ES-I3 (cell line): ENCODE measurements around the gene ATP6V1C2.

Experiments used
- H3K36me3 ChIP-seq: 2 replicates; pipeline ENCODE4 v1.6.1; 2013; ENCODE audit warnings: mild to moderate bottlenecking, low read length, control low read depth, moderate library complexity; ENCODE audit not compliant: insufficient read depth
- H3K4me1 ChIP-seq: 2 replicates; pipeline ENCODE4 v1.6.1; 2013; ENCODE audit warnings: mild to moderate bottlenecking, control low read depth, low read length; ENCODE audit not compliant: insufficient read depth
- H3K9ac ChIP-seq: 2 replicates; pipeline ENCODE4 v1.6.1; 2013; ENCODE audit warnings: low read depth, mild to moderate bottlenecking, low read length, moderate library complexity
- H3K9me3 ChIP-seq: 2 replicates; pipeline ENCODE4 v1.6.1; 2013; ENCODE audit warnings: mild to moderate bottlenecking, low read length, moderate library complexity; ENCODE audit not compliant: control insufficient read depth, insufficient read depth

Gene ATP6V1C2

DNA sequence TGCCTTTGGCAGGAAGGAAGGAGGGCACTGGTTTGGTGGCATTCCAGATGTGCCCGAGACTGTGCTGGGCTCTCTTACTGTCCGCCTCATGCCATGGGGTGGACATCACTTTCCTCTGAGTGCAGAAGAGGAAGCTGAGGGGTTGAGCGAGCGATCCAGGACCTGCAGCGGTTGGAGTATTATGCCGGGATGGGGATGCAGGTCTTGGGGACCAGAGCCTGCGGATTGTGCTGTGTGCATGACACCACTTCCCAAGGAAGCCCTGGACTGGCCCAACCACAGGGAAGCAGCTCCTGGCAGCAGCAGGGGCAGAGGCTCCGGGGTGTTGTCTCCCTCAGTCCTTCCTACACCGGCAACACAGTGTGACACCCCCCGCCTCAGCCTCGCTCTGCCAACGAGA is 44.5 kb downstream of the ATP6V1C2 start:
- Histone ChIP-seq H3K9me3 (no peaks in the 10 kb centered on the region), H3K9ac (no peak overlapping the region), H3K4me1 (0 out of 2 replicates have a peak, but pooled peaks cover 4% of the 10 kb centered on the region), H3K36me3 (no peaks in the 10 kb centered on the region)

DNA sequence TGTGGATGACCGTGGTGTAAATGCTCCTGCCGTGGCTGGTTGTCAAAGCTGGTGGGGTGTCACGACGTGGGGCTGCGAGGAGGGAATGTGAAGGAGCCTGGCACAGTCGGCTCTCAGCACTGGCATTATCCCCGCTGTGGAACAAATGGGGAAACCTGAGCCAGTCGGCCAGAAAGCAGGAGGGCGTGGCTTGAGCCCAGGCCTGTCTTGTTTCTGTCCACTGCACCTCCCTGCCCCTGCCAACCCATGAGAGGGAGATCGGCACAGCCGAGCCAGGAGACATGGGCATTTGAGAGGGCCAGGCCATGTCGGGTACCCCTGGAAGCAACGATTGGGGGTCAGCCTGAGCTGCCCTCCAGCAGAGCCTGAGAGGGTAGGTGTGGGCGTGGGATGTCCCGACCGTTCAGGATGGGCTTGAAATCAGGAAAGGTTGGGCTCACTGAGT is 46.7 kb downstream of the ATP6V1C2 start:
- Histone ChIP-seq H3K4me1 (no peaks in the 10 kb centered on the region), H3K9me3 (no peaks in the 10 kb centered on the region), H3K9ac (no peak overlapping the region), H3K36me3 (no peaks in the 10 kb centered on the region)

DNA sequence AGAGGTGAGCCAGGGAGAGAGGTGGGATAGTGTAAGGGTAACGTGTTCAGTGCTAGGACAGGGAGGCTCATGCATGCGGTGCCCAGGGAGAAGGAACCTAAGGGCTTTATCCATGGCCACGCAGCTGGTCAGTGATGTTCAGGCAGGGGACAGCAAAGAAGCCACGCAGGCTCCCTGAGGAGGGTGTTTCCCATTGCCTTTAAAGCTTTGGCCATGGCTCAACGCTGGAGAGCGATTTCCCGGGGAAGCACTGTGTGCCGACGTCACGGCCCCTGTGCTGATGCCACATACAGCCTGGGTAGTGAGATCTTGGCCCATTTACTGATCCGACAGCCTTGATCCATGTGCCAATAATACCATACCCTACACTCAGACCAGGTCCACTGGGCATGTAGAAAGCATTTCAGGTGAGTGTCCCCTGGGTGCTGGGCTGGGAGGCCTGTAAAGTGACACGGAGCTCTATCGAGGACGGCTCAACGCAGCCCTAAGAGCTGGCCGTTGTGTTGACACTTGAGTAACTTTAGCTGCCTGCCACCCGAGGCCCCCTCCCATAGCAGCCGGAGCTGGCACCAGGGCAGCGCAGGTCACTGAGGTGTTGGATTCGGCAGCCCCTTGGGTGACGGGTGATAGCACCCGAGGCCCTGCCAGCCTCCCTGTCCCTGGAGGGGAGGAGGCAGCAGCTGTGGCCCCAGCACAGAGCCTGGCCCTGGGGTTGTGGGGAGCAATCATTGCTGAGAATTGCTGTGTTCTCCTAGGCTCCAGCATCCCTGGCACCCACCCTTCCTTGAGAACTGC is 49.7 kb downstream of the ATP6V1C2 start:
- Histone ChIP-seq H3K9ac (no peak overlapping the region), H3K9me3 (no peaks in the 10 kb centered on the region), H3K4me1 (no peaks in the 10 kb centered on the region; the same call in 1 of the 2 replicates), H3K36me3 (no peaks in the 10 kb centered on the region; the same call in 1 of the 2 replicates)

DNA sequence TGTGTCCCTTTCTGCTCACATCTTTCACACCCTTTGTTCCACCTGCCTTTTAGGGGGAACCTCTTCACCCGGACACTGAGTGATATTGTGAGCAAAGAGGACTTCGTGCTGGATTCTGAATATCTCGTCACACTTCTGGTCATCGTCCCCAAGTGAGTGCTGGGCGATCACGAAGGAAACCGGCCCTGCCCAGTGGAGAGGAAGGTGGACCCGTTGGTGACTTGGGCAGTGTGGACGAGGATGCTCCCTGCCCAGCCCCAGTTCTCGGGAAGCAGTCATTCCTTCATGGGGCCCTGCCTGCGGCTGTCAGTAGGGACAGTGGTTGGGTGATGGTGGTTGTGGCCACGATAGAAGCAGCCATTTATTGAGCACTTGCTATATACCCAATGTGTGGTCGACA is 50.4 kb downstream of the ATP6V1C2 start:
- Histone ChIP-seq H3K36me3 (no peaks in the 10 kb centered on the region; the same call in 1 of the 2 replicates), H3K9me3 (no peaks in the 10 kb centered on the region), H3K9ac (no peak overlapping the region), H3K4me1 (no peaks in the 10 kb centered on the region; the same call in 1 of the 2 replicates)

DNA sequence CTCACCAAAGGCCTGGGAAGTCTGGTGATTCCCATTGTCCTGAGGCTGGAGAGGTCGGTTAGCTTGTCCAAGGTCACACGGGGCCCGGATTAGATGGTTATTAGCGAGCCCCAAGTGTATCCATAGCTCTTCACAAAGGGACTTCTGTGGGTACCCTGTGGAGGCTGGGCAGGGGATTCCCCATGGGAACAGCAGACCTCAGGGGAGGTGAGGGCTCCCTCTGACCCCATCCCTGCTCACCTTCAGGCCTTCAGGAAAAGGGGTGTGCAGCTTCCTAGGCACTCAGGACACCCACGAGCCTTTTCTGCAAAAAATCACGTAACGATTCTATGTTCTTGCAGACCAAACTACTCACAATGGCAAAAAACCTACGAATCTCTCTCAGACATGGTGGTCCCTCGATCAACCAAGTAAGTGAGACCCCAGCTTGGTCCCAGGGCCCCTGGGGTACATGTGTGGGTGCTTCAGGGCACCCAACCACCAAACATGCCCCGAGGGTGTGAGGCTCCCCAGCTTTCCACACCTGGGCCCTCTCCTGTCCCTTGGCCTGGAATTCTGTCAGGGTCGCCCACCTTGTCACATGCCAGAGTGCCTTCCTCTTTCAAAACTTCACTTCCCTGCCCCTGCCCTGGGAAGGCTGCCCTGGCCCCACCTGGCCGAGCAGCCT is 50.9 kb downstream of the ATP6V1C2 start:
- no peaks in the 10 kb centered on the region; the same call in 1 of the 2 replicates for H3K4me1 ChIP-seq
- no peaks in the 10 kb centered on the region for H3K9me3 ChIP-seq
- peaks cover 1% of the 10 kb centered on the region; the same call in 1 of the 2 replicates for H3K36me3 ChIP-seq
- H3K9ac ChIP-seq = no peak overlapping the region

DNA sequence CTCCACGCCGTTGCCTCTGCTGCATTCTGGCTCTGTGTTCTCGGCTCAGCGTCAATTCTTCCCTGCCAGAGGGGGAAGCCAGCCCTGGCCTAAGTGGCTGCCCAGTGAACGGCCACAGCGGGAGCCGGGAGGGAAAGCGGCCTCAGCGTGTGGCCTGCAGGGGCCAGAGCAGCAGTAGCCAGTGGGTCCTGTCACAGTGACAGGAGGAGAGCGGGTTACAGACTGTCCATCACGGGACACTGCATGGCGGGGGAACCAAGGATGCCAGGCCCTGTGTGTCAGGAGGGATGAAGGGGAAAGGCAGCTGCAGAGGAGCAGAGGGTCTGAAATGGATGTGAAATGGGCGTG is 51.4 kb downstream of the ATP6V1C2 start:
- H3K36me3 ChIP-seq = peaks cover 4% of the 10 kb centered on the region; the same call in 1 of the 2 replicates
- no peaks in the 10 kb centered on the region; the same call in 1 of the 2 replicates for H3K4me1 ChIP-seq
- no peaks in the 10 kb centered on the region for H3K9me3 ChIP-seq
- H3K9ac ChIP-seq = no peak overlapping the region

DNA sequence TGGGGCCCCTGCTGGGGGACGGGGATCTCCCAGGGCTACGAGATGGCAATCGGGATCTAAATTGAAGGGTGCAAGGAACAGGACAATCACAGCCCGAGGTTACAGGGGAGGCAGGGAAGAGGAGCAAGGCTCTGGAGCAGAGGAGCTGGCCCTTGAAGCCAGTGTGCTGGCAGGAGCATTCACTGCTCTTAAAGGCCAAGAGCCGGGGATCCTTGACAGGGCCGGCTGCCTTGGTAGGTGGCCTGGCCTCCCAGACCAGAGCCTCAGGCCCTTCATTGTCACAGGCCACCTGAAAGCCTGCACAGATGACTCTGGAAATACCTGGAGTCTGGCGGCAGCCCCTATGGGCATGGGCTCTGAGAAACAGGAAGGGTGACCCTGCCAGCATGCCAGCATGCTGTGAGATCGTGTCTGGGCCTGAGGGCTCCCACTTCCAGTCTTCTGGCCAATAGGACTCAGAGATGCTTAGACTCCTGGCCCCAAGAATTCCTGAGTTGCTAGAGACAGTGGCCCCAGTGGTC is 52.5 kb downstream of the ATP6V1C2 start:
- H3K9me3 ChIP-seq = no peaks in the 10 kb centered on the region
- H3K36me3 ChIP-seq = peaks cover 4% of the 10 kb centered on the region; the same call in 1 of the 2 replicates
- H3K9ac ChIP-seq = no peak overlapping the region
- no peaks in the 10 kb centered on the region; the same call in 1 of the 2 replicates for H3K4me1 ChIP-seq

DNA sequence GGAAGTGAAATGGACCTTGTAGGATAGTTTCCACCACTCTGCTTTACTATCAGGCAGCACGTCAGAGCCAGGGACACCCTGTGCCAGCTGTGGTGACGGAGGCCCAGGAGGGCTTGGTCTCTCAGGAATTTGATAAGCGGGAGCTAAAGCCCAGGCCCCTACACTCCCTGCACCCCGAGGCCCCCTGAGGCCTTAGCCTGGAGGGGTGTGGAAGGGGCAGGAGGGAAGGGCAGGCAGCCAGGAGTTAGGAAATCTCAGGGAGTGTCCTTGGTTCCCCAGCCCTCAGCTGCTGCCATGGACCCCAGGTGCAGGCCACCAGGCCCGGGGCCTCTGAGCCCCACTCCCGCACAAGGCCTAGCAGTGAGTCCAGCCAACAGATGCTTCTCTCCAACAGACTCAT is 53.0 kb downstream of the ATP6V1C2 start:
- H3K9me3 ChIP-seq = no peaks in the 10 kb centered on the region
- no peak overlapping the region for H3K9ac ChIP-seq
- no peaks in the 10 kb centered on the region; the same call in 1 of the 2 replicates for H3K4me1 ChIP-seq
- peaks cover 4% of the 10 kb centered on the region; the same call in 1 of the 2 replicates for H3K36me3 ChIP-seq

DNA sequence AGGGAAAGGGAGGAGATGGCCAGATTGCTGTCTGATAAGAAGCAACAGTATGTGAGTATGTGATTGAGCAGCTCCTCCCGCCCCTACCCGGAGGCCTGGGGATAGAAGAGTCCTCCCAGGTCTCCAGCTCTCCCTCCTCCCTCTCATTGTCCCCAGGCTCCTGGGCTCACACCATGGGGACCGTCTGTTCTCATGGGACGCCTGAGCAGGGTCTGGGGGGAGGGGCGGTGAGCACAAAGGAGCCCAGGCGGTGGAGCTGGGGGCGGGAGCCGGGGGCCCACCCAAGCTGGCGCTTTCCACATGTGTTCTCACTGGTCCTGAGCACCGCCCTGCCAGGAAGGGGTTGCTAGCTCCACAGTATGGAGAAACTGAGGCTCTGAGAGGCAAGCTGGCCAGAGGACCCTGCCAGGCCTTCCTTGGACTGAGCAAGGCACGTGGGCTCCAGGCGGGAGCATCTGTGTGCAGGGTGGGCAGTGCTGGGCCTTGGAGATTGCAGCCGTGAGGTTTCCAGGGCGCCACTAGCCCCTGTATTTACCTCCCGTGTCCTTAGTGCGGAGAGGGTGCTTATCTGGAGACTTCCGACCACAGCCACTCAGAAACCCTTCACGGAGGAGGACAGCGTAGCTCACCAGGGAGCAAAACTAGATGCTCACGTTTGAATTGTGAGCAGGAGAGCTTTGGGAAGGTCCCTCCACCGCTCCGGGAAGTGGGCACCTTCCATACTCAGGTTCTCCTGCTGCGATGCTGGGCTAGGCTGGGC is 53.8 kb downstream of the ATP6V1C2 start:
- no peak overlapping the region for H3K9ac ChIP-seq
- no peaks in the 10 kb centered on the region for H3K9me3 ChIP-seq
- H3K4me1 ChIP-seq = no peaks in the 10 kb centered on the region; the same call in 1 of the 2 replicates
- H3K36me3 ChIP-seq = peaks cover 4% of the 10 kb centered on the region; the same call in 1 of the 2 replicates

DNA sequence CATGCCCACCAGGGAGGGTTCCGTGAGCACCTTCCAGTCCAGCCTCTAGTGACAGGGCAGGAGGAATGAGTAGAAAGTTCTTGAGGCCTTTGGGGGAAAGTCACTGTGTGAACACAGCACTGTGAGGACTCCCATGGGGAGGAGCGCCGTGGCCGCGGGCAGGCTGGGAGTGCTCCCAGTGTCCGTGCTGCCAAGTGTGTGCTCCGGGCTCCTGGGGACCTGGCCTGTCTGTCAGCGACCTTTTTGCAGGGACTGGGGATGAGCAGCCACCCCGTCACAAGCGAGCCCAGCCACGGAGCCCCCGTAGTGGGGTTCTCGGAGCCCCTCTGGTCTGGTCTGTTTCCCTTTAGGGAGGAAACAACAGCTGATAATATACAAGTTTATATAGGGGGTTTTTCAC is 54.4 kb downstream of the ATP6V1C2 start:
- Histone ChIP-seq H3K4me1 (no peaks in the 10 kb centered on the region; the same call in 1 of the 2 replicates), H3K36me3 (peaks cover 4% of the 10 kb centered on the region; the same call in 1 of the 2 replicates), H3K9ac (no peak overlapping the region), H3K9me3 (no peaks in the 10 kb centered on the region)

DNA sequence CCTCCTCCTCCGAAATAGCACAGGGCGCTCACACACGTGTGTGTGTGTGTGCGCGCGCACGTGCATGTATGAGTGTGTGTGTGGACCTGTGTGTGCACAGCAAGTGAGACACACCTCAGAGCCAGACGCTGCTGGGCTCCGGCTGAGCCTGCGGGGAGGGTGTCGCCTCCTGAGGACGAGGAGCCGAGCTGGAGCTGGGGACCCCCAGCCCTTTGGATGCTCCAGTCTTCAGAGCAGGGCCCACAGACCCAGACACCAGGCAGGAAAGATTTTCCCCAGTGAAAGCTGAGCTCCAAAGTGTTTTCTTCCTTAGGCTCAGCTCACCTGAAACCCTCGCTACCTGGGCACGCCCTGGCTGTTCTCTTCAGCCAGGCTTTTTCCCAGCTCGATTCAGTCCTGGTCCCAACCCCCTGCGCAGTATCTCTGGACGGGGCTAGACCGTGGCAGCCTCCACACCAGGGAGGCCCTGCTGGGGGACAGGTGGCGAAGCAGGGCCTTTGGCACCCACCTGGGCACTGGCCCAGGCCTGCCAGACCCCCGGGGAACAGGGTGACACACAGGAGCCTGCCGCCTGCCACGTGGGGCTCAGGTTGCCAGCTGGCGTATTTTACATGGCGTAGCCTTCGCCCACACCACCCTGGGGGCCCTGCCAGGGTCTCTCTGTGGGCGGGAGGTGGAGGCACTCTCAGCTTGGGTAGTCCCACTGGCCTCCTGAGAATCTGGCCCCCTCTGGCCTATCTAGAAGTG is 55.0 kb downstream of the ATP6V1C2 start:
- peaks cover 4% of the 10 kb centered on the region for H3K36me3 ChIP-seq

DNA sequence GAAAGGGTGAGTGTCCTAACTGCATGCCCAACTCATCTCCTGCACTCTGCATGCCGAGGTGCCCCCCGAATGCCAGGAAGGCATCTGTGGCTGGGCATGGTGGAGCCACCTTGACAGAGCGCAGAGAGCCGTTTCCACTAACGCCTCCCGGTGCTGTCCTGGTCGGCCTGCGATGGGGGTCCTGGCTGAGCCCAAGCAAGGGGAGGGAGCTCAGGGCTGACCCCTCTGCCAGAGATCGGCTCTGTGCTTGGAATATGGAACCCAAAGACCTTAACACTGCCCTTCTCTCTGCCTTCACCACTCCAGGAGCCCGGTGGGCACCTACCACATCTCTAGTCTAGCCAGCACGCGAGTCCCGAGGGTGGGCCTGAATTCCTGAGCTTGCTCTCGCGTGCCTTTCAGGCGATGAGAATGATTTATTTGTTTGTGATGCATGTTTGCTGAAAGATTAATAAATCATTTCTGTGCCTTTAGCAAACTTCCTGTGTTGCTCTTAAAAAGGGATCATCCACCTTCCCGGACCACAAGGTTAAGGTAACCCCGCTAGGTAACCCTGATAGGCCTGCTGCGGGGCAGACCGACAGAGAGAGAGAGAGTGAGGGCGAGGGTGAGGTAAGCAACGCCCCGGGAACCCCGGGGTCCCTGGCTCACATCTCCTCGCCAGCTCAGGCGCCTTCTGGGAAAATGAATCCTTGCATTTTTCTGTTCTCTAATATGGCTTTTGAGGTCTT is 55.8 kb downstream of the ATP6V1C2 start:
- Histone ChIP-seq H3K9me3 (no peaks in the 10 kb centered on the region), H3K9ac (no peak overlapping the region), H3K4me1 (no peaks in the 10 kb centered on the region; the same call in 1 of the 2 replicates), H3K36me3 (peaks cover 12% of the 10 kb centered on the region)

More for the DNA sequence above, 55.0 kb downstream of the ATP6V1C2 start:
- H3K4me1 ChIP-seq = no peaks in the 10 kb centered on the region; the same call in 1 of the 2 replicates
- H3K9ac ChIP-seq = no peak overlapping the region
- no peaks in the 10 kb centered on the region for H3K9me3 ChIP-seq
